Karpas-422 (cell line): ENCODE results near the gene METTL15. TPM values are rescaled to one million over a fixed set of nuclear protein-coding genes. Genes with fewer than 3 reads are reported as not detected.
"Not testable (repeated sequence)": the region's sequence is repeated elsewhere in the genome, so short reads cannot be mapped to it uniquely, and the experiment has no call there.

Experiments
- DNase-seq: peaks from one replicate; pipeline ENCODE4 v3.0.0-alpha.2; 2015
- H2AFZ ChIP-seq: fragments of 200-600 bp; sonication (generic); 2 replicates; pipeline ENCODE4 v1.6.1; 2014; ENCODE audit warnings: antibody characterized with exemption, low read length, mixed read lengths
- H3K27ac ChIP-seq: fragments of 200-600 bp; sonication (generic); 2 replicates; pipeline ENCODE4 v1.5.1; 2014; ENCODE audit warnings: mild to moderate bottlenecking, low read length, moderate library complexity
- H3K27me3 ChIP-seq: fragments of 200-600 bp; sonication (generic); 2 replicates; pipeline ENCODE4 v1.6.1; 2014; ENCODE audit warnings: low read length, mixed read lengths
- H3K36me3 ChIP-seq: fragments of 200-600 bp; sonication (generic); 2 replicates; pipeline ENCODE4 v1.6.1; 2014; ENCODE audit warnings: low read length, mixed read lengths; ENCODE audit not compliant: insufficient read depth
- H3K4me1 ChIP-seq: fragments of 200-600 bp; sonication (generic); 2 replicates; pipeline ENCODE4 v1.6.1; 2014; ENCODE audit warnings: mild to moderate bottlenecking, low read length, mixed read lengths
- H3K4me2 ChIP-seq: fragments of 200-600 bp; sonication (generic); 2 replicates; pipeline ENCODE4 v1.6.1; 2014; ENCODE audit warnings: low read length, low read depth, mild to moderate bottlenecking; ENCODE audit not compliant: poor library complexity, severe bottlenecking
- H3K4me3 ChIP-seq: fragments of 200-600 bp; sonication (generic); 2 replicates; pipeline ENCODE4 v1.5.1; 2014; ENCODE audit warnings: mild to moderate bottlenecking, antibody characterized with exemption, low read length, mixed read lengths
- H3K79me2 ChIP-seq: fragments of 200-600 bp; sonication (generic); 2 replicates; pipeline ENCODE4 v1.6.1; 2014; ENCODE audit warnings: mild to moderate bottlenecking, low read length, mixed read lengths
- H3K9ac ChIP-seq: fragments of 200-600 bp; sonication (generic); 2 replicates; pipeline ENCODE4 v1.6.0; 2014; ENCODE audit warnings: low read length
- H3K9me2 ChIP-seq: fragments of 200-600 bp; sonication (generic), shearing (Covaris generic); replicated peaks from 2 replicates; pipeline ENCODE4 v1.6.0; 2014; ENCODE audit warnings: mild to moderate bottlenecking, low read length, moderate library complexity; ENCODE audit not compliant: insufficient read depth
- H3K9me3 ChIP-seq: fragments of 300-700, 200-600 bp; sonication (generic); 2 replicates; pipeline ENCODE4 v1.6.1; 2014; ENCODE audit warnings: low read length, mixed read lengths
- H4K20me1 ChIP-seq: fragments of 200-600 bp; sonication (generic); 2 replicates; pipeline ENCODE4 v1.6.1; 2014; ENCODE audit warnings: mild to moderate bottlenecking, antibody characterized with exemption, low read length, low read depth; ENCODE audit not compliant: insufficient read depth
- total RNA-seq: library from RNA; depleted of rRNA; stranded (reverse); fragments of >200 nt; shearing (Covaris generic); gene quantifications from 2 replicates; pipeline ENCODE4 v1.2.3, GENCODE V29; 2014; ENCODE audit warnings: low replicate concordance

METTL15 gene
- total RNA-seq, 1 experiment from 2014 or later = 59.9 TPM

GRCh38 chr11:28274216-28274615 lies 166.0 kb downstream of the METTL15 start:
- Histone ChIP-seq H4K20me1 (no peaks in the 10 kb centered on the region), H3K27ac (peak overlapping the region; percentile 61), H3K4me3 (no peak overlapping the region), H2AFZ (no peak overlapping the region), H3K4me1 (peaks cover 27% of the 10 kb centered on the region), H3K9me2 (no peaks in the 10 kb centered on the region), H3K9ac (no peak overlapping the region), H3K36me3 (no peaks in the 10 kb centered on the region), H3K79me2 (peaks cover 15% of the 10 kb centered on the region), H3K4me2 (peak overlapping the region; percentile 44), H3K9me3 (no peaks in the 10 kb centered on the region), H3K27me3 (no peaks in the 10 kb centered on the region)
- peak; percentile 53 for DNase-seq

GRCh38 chr11:28284196-28284595 lies 176.0 kb downstream of the METTL15 start:
- no peak for DNase-seq
- H3K27ac ChIP-seq = no peak overlapping the region

GRCh38 chr11:28289444-28289843 lies 181.3 kb downstream of the METTL15 start:
- H3K36me3 ChIP-seq = peaks cover 10% of the 10 kb centered on the region; the same call in 1 of the 2 replicates
- H3K27ac ChIP-seq = no peak overlapping the region
- peaks cover 3% of the 10 kb centered on the region; the same call in 1 of the 2 replicates for H3K79me2 ChIP-seq
- H3K9me3 ChIP-seq = no peaks in the 10 kb centered on the region
- H4K20me1 ChIP-seq = no peaks in the 10 kb centered on the region
- H3K9me2 ChIP-seq = no peaks in the 10 kb centered on the region
- no peaks in the 10 kb centered on the region for H3K27me3 ChIP-seq
- H2AFZ ChIP-seq = no peak overlapping the region
- no peak overlapping the region for H3K4me2 ChIP-seq
- no peak for DNase-seq
- H3K4me1 ChIP-seq = no peaks in the 10 kb centered on the region
- H3K9ac ChIP-seq = no peak overlapping the region
- H3K4me3 ChIP-seq = no peak overlapping the region

More at GRCh38 chr11:28284196-28284595, 176.0 kb downstream of the METTL15 start:
- Histone ChIP-seq H2AFZ (no peak overlapping the region), H4K20me1 (no peaks in the 10 kb centered on the region), H3K27me3 (no peaks in the 10 kb centered on the region), H3K9ac (no peak overlapping the region), H3K4me2 (no peak overlapping the region), H3K36me3 (no peaks in the 10 kb centered on the region), H3K4me1 (no peaks in the 10 kb centered on the region), H3K79me2 (peaks cover 19% of the 10 kb centered on the region), H3K9me2 (no peaks in the 10 kb centered on the region), H3K9me3 (no peaks in the 10 kb centered on the region), H3K4me3 (no peak overlapping the region)

GRCh38 chr11:28290995-28291394 lies 182.8 kb downstream of the METTL15 start:
- not testable (repeated sequence) for H3K4me3 ChIP-seq, H3K36me3 ChIP-seq, H3K9me3 ChIP-seq, DNase-seq, H3K79me2 ChIP-seq, H3K9ac ChIP-seq, H3K4me1 ChIP-seq, H3K4me2 ChIP-seq, H4K20me1 ChIP-seq, H3K27me3 ChIP-seq, H3K9me2 ChIP-seq, H2AFZ ChIP-seq, H3K27ac ChIP-seq

- no peaks in the 10 kb centered on the region for H3K9me3 ChIP-seq
- H3K9ac ChIP-seq = no peak overlapping the region
- peaks cover 6% of the 10 kb centered on the region for H3K4me1 ChIP-seq
- no peak overlapping the region for H3K27ac ChIP-seq
- H2AFZ ChIP-seq = no peak overlapping the region
- no peak for DNase-seq
- H3K4me2 ChIP-seq = no peak overlapping the region
- peaks cover 16% of the 10 kb centered on the region; the same call in 1 of the 2 replicates for H3K36me3 ChIP-seq
- H4K20me1 ChIP-seq = no peaks in the 10 kb centered on the region
- H3K9me2 ChIP-seq = no peaks in the 10 kb centered on the region
- no peak overlapping the region for H3K4me3 ChIP-seq
- no peaks in the 10 kb centered on the region for H3K27me3 ChIP-seq
- peaks cover 3% of the 10 kb centered on the region; the same call in 1 of the 2 replicates for H3K79me2 ChIP-seq
These were observed 188.2 kb downstream of the METTL15 start for GRCh38 chr11:28296426-28296825.

GRCh38 chr11:28298209-28298608 lies 190.0 kb downstream of the METTL15 start:
- H3K9me2 ChIP-seq = no peaks in the 10 kb centered on the region
- no peak overlapping the region for H3K27ac ChIP-seq
- H3K4me1 ChIP-seq = peaks cover 6% of the 10 kb centered on the region
- no peak overlapping the region for H2AFZ ChIP-seq
- no peak overlapping the region for H3K4me2 ChIP-seq
- no peaks in the 10 kb centered on the region for H3K9me3 ChIP-seq
- no peak for DNase-seq
- H3K9ac ChIP-seq = no peak overlapping the region
- H3K27me3 ChIP-seq = no peaks in the 10 kb centered on the region
- no peak overlapping the region for H3K4me3 ChIP-seq
- H4K20me1 ChIP-seq = no peaks in the 10 kb centered on the region
- peaks cover 3% of the 10 kb centered on the region; the same call in 1 of the 2 replicates for H3K79me2 ChIP-seq
- peaks cover 13% of the 10 kb centered on the region; the same call in 1 of the 2 replicates for H3K36me3 ChIP-seq

GRCh38 chr11:28303477-28304191 lies 195.4 kb downstream of the METTL15 start:
- Histone ChIP-seq H3K36me3 (peaks cover 3% of the 10 kb centered on the region; the same call in 1 of the 2 replicates), H3K9me3 (no peaks in the 10 kb centered on the region), H2AFZ (no peak overlapping the region), H3K4me2 (no peak overlapping the region), H3K9ac (no peak overlapping the region), H3K4me1 (no peaks in the 10 kb centered on the region), H3K27me3 (no peaks in the 10 kb centered on the region), H3K9me2 (no peaks in the 10 kb centered on the region), H3K27ac (no peak overlapping the region), H3K79me2 (no peaks in the 10 kb centered on the region), H3K4me3 (no peak overlapping the region), H4K20me1 (no peaks in the 10 kb centered on the region)
- no peak for DNase-seq

GRCh38 chr11:28315440-28315839 lies 207.3 kb downstream of the METTL15 start:
- H3K4me2 ChIP-seq = no peak overlapping the region
- no peaks in the 10 kb centered on the region for H3K36me3 ChIP-seq
- no peaks in the 10 kb centered on the region for H3K27me3 ChIP-seq
- DNase-seq = no peak
- no peaks in the 10 kb centered on the region for H3K9me3 ChIP-seq
- H3K27ac ChIP-seq = no peak overlapping the region
- H3K4me3 ChIP-seq = no peak overlapping the region
- H3K9me2 ChIP-seq = no peaks in the 10 kb centered on the region
- H2AFZ ChIP-seq = no peak overlapping the region
- no peak overlapping the region for H3K9ac ChIP-seq
- no peaks in the 10 kb centered on the region for H3K4me1 ChIP-seq
- H3K79me2 ChIP-seq = no peaks in the 10 kb centered on the region
- no peaks in the 10 kb centered on the region for H4K20me1 ChIP-seq
